TTC549 (cell line): Measurements from ENCODE around the gene OXA1L.
"Not testable (repeated sequence)": the region's sequence is repeated elsewhere in the genome, so short reads cannot be mapped to it uniquely, and the experiment has no call there.

Source experiments
- FAIRE-seq: peaks from 2 replicates; lab custom pipeline; 2012; peaks lifted over from hg19 to GRCh38; lab: Jason Lieb, UNC

Gene OXA1L

DNA sequence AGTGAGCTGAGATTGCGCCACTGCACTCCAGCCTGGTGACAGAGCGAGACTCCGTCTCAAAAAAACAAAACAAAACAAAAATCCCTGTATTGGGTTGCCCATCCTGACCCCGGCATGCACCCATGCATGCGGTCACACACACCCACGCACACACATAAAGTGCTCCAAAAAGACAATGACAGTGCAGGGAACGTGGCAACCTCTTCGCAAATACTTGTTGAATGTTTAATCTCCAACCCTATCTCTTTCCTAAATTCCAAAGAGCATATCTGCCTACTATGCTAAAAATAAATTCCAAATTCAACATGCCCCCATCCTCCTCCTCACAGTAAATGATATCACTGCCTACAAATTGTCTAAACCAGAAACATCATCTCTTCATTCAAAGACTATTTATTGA, 35.2 kb downstream of the OXA1L start:
- no peak for FAIRE-seq

DNA sequence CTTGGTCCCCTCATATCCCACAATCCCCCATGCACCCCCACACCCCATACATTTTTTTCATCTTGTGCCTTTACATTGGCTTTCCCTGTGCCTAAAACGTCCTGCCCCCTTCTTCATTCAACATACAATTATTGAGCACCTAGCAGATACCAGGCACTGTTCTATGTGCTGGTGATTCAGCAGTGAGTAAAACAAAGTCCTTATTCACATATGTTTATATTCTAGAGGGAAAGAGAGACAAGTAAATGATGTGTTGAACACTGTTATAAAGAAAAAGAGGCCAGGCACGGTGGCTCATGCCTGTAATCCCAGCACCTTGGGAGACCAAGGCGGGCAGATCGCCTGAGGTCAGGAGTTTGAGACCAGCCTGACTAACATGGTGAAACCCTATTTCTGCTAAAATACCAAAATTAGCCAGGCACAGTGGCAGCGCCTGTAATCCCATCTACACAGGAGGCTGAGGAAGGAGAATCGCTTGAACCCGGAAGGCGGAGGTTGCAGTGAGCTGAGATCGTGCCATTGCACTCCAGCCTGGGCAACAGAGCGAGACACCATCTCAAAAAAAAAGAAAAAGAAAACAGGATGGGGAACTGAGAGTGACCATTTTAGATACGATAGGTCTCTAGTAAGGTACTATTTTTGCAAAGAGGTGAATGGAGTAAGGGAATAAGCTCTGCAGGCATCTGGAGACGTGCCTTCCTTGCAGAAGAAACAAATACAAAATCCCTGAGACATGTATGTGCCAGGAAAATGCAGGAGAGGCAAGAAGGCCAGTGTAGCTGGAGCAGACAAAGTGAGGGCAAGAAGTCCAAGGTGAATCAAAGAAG, 36.6 kb downstream of the OXA1L start:
- no peak for FAIRE-seq

DNA sequence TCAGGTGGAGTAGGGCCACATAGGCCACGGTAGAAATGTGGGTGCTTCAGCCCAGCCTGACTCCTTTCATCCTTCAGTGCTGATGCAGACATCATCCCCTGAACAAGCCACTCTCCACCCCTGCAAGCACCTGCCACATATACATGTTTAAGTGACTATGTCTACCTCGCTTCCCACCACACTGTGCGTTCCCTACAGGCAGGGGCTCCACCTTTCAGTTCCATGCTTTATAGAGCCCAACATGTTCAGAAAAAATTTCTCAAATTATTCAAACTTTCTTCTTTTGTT, 37.1 kb downstream of the OXA1L start:
- no peak for FAIRE-seq

DNA sequence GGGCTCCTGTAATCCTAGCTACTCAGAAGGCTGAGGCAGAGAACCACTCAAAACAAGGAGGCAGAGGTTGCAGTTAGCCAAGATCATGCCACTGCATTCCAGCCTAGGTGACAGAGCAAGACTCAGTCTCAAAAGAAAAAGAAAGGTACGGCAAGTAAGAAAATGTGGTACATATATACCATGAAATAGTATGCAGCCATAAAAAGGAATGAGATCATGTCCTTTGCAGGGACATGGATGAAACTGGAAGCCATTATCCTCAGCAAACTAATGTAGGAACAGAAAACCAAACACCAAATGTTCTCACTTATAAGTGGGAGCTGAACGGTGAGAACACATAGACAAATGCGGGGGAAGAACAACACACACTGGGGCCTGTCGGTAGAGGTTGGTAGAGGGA, 38.7 kb downstream of the OXA1L start:
- not testable (repeated sequence) for FAIRE-seq

DNA sequence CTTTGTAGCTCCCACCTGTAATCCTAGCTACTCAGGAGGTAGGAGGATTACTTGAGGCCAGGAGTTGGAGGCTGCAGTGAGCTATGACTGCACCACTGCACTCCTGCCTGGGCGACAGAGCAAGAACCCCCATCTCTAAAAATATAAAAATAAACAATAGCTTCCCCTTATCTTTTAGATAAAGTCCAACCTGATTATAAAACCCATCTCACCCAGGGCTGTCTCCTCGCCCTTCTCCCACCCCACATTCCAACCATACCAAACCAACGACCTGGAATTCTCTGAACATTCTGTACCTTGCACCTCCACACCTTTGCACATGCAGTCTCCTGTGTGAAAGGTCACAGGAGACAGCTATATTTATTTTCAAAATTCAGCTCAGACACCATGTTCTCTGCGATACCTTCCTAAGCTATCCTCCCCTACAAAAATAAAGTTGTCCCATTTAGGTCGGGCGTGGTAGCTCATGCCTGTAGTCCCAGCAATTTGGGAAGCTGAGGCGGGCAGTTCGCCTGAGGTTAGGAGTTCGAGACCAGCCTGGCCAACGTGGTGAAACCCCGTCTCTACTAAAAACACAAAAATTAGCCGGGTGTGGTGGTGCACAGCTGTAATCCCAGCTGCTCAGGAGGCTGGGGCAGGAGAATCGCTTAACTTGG, 41.1 kb downstream of the OXA1L start:
- FAIRE-seq: no peak

DNA sequence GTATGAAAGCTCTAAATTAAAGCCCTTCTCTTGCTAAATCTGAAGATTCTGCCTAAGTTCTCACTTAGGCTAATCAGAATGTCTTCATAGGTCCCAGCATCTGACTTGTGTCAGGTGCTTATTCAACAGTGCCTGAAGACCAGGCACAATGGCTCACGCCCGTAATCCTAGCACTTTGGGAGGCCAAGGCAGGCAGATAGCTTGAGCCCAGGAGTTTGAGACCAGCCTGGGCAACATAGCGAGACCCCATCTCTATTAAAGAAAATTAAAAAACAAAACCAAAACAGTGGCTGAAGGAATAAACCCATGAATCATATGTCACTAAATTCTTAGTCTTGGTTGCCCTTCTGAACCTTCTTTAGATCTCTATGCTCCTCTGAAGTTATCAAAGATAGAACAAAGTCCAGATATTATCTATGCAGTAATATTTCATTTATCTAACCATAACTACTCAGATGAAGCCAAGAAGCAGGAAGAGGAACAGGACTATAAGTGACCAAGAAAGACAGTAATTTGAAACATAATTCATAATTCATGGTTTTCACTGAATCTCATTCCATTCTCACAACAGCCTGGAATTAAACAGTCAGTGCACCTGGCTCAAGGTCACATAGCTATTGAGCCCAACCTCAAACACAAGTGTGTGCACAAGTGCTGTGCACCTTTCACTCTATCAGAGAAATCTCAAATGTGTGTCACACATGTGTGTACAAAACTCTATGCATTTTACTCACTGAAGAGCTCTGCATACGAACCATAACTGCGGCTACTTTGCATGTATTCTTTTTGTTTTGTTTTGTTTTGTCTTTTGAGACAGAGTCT, 42.1 kb downstream of the OXA1L start:
- no peak for FAIRE-seq

DNA sequence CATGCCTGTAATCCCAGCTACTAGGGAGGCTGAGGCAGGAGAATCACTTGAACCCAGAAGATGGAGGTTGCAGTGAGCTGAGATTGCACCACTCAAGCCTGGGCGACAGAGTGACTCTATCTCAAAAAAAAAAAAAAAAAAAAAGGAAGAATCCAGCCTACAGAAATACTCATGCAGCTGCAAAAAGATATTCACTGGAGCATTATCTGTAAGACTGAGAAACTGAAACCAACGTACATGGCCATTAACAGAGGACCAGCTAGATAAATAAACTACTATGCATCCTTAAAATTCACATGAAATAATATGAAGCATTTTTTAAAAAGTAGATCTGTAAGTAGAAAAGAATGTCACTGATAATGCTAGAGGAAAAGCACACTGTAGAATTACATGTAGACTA, 45.2 kb downstream of the OXA1L start:
- no peak for FAIRE-seq

DNA sequence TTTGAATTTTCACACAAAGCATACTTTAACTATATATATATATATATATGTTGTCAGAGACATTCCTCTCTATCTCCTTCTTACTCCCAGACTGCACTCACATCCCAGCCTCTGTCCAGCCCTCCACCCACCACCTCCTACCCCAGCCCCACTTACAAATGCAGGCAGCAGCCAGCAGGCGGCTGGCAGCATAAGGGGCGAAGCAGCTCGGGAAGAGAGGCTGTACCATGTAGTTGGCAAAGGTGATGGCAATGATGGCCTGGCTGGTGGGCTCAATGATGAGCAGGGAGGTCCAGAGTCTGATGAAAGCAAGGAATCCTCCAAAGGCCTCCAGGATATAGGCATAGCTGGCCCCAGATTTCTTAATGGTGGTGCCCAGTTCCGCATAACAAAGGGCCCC, 46.3 kb downstream of the OXA1L start:
- no peak for FAIRE-seq

DNA sequence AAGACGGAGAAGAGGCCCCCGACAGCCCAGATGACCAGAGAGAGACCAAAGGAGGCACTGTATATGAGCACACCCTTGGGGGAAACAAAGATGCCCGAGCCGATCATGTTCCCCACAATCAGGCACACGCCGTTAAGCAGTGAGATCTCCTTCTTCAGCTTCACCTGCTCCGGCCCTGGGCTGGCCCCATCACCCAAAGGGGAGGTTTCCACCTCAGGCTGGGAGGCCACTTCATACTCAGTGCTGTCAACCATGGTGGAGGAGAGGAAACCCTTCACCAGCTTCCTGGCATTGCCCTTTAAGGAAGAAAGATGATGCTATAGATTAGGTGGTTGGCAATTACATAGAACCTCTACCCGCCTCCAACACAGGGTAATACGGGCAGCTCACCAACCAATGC, 46.7 kb downstream of the OXA1L start:
- FAIRE-seq: no peak

DNA sequence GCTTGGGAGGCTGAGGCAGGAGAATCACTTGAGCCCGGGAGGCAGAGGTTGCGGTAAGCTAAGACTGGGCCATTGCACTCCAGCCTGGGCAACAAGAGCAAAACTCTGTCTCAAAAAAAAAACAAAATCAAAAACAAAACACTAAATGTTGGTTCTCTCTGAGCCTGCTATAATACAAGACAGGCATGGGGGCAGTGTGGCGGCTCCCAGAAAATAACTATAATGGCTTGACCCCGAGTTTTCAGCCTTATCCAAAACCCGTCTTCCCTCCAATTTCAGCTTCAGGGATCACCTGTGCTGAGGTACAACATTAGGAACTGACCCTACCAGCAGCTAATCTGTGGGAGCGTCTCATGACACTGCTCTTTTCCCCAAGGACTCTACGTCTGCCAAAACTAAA, 47.9 kb downstream of the OXA1L start:
- FAIRE-seq: no peak

DNA sequence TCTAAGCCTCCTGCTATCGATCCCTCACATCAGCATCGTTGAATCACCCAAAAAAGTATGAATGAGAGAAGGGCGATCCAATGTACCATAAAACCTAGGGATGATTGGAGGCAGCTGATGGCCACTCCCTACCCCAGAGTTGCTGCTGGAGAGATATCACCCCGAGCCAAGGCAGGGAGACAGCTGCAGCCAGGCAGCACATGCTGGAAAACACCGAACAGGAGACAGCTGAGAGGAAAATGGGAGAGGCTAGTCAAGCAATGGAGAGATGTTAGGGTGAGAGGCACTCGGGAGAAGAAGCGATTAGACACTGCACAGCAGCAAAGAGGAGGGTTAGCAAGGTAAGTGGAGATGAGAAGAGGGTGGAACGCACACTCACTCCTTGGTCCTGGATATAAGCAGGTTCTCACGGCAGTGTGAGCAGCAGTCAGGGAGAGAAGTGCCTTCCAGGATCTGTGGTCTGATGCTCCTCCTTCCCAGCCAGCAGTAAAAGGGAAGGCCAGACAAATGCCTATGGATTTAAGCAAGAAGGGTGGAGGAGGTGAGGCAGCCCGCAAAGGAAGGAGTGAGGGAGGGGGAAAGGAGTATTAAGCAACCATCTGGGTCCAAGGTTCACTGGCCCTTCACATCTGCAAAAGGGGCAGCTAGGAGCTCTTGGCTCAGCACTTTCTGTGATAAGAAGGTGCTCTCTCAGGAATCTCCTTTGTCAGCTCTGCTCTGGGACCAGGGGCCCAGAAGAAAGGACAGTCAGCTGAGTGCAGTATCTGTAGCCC, 48.6 kb downstream of the OXA1L start, which contains the start of gene SLC7A7:
SLC7A7 (minus strand) TSS at position 495 of the 773 bp plus-strand sequence. CDS start 2,037 bp downstream, outside the sequence.
- no peak for FAIRE-seq

DNA sequence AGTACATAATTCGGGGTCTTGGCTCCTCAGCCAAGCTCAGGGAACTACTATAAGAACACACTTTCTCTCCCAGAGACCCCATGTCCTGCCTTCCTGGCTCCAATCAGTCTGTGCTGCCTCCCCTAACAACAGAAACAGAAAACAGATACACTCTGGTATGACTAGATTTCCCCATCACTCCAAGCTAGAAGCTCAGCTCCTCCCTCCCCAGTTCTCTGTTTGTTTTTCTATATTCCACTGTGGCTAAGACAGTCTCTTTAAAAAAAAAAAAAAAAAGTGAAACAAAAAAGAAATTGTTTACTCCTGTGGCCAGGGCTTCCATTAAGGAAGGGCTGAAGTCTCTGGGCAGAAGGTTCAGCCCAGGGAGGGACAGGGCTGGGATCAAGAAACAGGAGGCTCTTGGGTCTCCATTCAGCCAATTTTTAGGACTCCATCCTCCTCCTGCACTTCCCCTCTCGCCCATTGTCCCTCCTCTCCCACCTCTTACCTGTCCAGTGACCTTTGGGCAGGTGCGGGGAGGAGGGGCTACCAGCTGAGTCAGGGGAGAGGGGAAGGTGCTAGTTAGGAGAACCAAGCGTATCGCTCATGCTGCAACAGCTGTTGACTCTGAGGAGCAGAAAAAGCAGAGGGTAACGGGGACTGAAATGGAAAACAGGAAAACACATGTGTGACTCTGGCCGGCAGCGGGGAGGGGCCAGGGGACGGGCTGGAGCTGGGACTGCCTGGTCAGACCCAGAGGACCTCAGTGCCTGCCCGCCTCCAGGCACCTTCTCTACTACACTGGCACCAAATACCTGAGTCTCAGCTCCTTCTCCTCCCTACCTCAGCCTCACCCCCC, 52.9 kb downstream of the OXA1L start:
- FAIRE-seq: no peak

DNA sequence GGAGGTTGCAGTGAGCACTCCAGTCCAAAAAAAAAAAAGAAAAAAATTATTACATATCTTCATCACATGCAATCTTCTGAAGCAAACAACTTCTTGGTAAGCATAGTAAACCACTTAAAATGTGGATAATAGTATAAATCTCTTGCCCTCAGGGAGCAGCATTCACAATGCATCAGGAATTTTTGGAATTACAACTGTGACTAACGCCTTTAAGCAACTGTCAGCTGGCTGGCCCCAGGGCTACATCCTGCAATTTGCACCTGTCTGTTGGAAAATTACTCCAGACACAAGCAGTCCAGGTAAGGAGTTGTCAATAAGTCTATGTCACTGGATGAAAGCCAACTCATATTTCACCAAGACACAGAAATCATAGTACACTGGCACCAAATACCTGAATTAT, 54.2 kb downstream of the OXA1L start:
- FAIRE-seq: no peak

DNA sequence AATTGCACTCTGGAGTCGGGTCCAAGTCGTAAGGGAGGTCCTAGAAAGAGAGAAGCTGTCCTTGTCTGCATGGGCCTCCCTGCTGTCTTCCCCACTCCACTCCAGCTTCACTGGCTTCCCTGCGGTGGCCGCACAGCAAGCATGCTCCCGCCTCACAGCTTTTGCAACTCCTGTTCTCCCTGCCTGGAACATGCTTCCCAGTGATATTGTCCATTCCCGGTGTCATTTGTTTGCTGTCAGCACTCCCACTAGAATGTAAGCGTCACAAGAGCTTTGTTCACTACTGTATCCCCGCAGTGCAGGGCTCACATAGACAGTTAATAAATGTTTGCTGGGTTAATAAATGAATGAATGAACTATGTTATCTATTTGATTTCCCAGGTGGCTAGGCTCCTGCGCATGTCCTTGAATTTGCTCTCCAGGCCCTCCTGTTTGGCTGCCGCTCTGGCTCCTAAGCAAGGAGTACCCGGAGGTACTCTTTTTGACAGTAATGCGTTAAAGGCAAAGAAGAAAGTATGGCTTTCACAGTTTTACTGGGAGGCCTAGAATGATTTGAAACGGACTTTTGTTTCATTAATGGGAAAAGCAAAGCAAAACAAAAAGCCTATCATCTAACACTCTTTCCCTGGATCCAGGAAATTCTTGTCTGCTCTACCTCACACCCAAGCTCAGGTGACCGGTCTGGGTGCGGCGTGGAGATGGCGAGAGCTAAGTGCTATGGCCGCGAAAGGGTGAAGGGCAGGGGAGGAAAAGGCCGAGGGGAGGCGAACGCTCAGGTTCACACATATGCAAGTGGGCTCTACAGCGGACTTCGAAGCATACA, 54.9 kb downstream of the OXA1L start:
- FAIRE-seq: no peak

DNA sequence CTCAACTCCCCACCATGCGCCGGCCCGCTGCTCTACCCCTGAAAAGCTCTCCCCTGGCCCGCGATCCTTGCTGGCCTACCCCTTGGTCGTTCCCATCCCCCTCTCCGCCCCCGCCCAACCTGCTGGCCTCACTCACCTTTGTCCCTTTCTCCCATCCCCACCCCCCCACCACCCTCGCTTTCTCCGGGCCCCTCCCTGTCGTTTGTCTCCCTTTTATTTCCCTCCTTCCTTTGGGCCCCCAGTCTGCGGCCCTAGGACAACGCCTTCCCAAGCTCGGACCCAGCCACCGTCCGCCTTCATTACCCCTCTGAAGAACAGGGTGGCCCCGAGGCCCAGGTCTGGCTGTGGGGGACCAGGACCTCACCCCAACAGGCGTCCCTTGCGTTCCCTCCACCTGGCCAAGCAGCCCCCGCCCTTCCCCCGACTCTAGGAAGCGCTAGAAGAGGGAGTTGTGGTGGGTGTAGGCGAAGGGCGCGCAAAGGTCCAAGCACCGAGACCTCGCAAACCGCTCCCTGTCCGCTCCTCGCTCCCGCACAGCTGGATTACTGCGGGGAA, 55.6 kb downstream of the OXA1L start:
- no peak for FAIRE-seq
